SK-N-MC (cell line): Measurements from ENCODE around the gene B3GNT9.

ENCODE experiments used
- EZH2 ChIP-seq: fragments of 200-600 bp; sonication (generic); IDR thresholded peaks from one replicate; pipeline ENCODE4 v1.6.1; 2017; ENCODE audit warnings: antibody characterized with exemption
- FOXP2 ChIP-seq: optimal IDR thresholded peaks from 2 replicates; pipeline ENCODE3; 2011; ENCODE audit warnings: mild to moderate bottlenecking, moderate library complexity; ENCODE audit not compliant: insufficient read depth; ENCODE audit errors: extremely low read length, control extremely low read depth
- POLR2AphosphoS5 ChIP-seq: IDR thresholded peaks from 2 replicates; pipeline ENCODE4 v1.6.1; 2012; ENCODE audit warnings: mild to moderate bottlenecking, low read depth, low read length, borderline replicate concordance

DNA sequence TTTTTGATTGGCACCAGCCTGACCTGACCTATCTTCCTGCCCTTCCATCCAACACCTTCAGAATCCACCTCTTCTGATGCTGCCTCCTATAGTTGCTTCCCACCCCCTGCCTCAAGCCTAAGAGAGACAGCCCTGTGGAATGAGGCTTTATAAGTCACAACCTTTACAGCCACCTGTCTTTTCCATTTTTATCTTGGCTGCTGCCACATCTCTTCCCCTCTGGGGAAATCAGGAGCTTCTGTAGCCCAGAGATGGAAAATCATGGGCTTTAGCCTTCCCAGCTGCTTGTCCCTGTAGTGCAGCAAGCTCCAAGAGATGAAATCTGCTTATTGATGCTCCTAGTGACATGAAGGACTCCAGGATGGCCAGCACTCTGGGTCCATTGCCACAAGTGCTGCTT lies 22.4 kb downstream of the B3GNT9 start:
- no peak for TF ChIP-seq EZH2
- TF ChIP-seq POLR2AphosphoS5: no peak
- no peak for TF ChIP-seq FOXP2
